DLD1 (cell line): Measurements from ENCODE around the gene PHF14.

Experiments
- in situ Hi-C: cut with HindIII; loops from 2 replicates; pipeline ENCODE4 v1.10.0; 2017; ENCODE audit warnings: low sequenced_read_pairs

The PHF14 gene

GRCh38 chr7:11196143-11196542 lies 222.5 kb downstream of the PHF14 start:
- in situ Hi-C loops = no loop called here

GRCh38 chr7:11203224-11203623 lies 229.6 kb downstream of the PHF14 start:
- in situ Hi-C loops = no loop called here

GRCh38 chr7:11203683-11204082 lies 230.0 kb downstream of the PHF14 start:
- in situ Hi-C loops = no loop called here

- in situ Hi-C loops = no loop called here
Observed at GRCh38 chr7:11206177-11206899, 232.7 kb downstream of the PHF14 start.

GRCh38 chr7:11207565-11207964 lies 233.9 kb downstream of the PHF14 start:
- in situ Hi-C loops = no loop called here

- in situ Hi-C loops = no loop called here
Observed at GRCh38 chr7:11208883-11209465, 235.3 kb downstream of the PHF14 start.

- in situ Hi-C loops = no loop called here
Observed at GRCh38 chr7:11210374-11210773, 236.7 kb downstream of the PHF14 start.

GRCh38 chr7:11212080-11212711 lies 238.5 kb downstream of the PHF14 start:
- in situ Hi-C loops = no loop called here

GRCh38 chr7:11212816-11213215 lies 239.1 kb downstream of the PHF14 start:
- in situ Hi-C loops = no loop called here

- in situ Hi-C loops = no loop called here
Observed at GRCh38 chr7:11213266-11213665, 239.6 kb downstream of the PHF14 start.

GRCh38 chr7:11216276-11216675 lies 242.6 kb downstream of the PHF14 start:
- in situ Hi-C loops = no loop called here

- in situ Hi-C loops = no loop called here
Observed at GRCh38 chr7:11217848-11218565, 244.3 kb downstream of the PHF14 start.
